GM15510 (cell line): ENCODE data around the gene MIDN.

Experiments
- POLR2A ChIP-seq: IDR thresholded peaks from 3 replicates; pipeline ENCODE4 v1.6.1; 2011; ENCODE audit warnings: borderline replicate concordance; ENCODE audit not compliant: insufficient read length; ENCODE audit errors: extremely low read depth

MIDN gene

DNA sequence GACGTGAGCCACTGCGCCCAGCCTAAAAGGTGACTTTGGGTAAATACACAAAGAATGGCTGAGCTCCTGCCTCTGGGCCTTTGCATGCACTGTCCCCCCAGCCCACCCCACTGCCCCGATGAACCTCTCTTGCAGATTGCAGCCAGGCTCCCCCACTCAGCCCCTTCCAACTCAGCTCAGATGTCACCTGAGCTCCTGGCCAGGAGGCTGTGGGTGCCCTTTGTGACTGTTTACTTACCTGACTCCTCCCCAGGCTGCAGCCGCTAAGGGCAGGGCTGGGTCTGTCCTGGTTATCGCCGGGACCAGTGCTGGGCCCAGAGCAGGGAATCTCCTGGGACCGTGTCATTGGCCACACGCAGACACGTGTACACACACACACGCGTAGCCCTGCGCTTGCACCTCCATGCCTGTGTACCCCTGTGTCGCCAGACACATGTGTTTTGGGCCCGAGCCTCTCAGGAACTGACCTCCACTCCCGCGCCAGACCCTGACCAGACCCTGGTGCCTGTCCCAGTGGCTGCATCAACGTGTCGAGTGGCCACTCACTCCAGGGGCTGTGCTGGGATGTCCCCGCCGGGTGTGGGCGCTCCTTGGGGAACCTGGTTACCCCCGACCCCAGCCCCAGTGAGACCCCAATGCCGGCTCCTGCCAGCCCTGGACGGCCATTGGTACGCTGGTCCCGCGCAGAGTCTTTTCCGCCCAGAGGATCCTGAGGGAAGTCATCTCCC, 56.0 kb downstream of the MIDN start:
- no peak for TF ChIP-seq POLR2A

DNA sequence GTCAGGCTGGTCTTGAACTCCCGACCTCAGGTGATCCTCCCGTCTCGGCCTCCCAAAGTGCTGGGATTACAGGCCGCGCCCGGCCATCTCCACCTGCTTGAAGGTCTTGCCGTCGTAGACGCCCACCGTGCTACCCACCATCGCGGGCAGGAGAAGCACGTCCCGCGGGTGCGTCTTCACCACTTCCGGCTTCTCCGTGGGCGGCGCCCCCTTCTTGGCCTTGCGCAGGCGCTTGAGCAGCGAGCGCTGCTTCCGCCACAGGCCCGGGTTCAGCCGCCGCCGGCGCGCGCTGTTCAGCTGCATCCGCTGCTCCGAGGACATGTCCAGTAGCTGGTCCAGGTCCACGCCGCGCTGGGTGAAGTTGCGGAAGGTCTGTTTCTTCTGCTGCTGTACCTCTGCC, 58.9 kb downstream of the MIDN start:
- TF ChIP-seq POLR2A = no peak

DNA sequence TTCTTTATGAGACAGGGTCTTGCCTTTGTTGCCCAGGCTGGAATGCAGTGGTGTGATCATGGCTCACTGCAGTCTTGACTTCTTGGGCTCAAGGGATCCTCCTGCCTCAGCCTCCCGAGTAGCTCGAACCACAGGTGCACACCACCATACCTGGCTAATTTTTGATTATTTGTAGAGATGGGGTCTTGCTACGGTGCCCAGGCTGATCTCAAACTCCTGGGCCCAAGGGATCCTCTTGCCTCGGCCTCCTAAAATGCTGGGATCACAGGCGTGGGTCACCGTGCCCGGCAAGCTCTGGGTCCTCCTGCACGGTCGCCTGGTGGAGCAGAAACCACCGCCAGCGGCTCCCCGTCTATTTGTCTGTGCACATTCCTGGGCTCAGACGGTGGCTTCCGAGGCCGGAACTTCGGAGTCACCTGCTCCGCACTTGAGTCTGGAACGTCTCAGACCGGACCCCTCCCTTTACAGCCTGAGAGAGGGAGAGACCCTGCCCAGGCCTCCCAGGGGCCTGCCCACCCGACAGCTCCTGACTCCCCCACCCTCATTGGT, 59.4 kb downstream of the MIDN start:
- TF ChIP-seq POLR2A = no peak

DNA sequence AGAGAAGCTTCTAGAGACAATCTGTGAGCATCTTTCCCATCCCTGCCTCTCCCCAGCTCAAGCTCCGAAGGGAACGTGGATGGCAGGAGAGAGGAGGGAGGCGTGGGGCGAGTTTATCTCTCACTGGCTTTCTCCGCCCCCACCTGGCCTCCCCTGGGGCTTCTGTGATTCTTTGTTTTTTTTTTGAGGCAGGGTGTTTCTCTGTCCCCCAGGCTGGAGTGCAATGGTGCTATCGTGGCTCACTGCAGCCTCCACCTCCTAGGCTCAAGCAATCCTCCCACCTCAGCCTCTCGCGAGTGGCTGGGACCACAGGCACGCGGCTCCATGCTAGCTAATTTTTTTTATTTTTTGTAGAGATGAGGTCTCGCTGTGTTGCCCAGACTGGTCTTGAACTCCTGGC, 60.3 kb downstream of the MIDN start:
- no peak for TF ChIP-seq POLR2A
